LHCN-M2 (cell line): ENCODE results near the gene RHD. TPM values are rescaled to one million over a fixed set of nuclear protein-coding genes. Genes with fewer than 3 reads are reported as not detected.
"Not testable (repeated sequence)": the region's sequence is repeated elsewhere in the genome, so short reads cannot be mapped to it uniquely, and the experiment has no call there.

Source experiments
- DNase-seq: peaks from one replicate; pipeline ENCODE4 v3.0.0-alpha.2; 2012; ENCODE audit warnings: low read depth
- total RNA-seq: library from RNA; depleted of rRNA; stranded (reverse); fragments of >200 nt; gene quantifications from 2 replicates; pipeline ENCODE4 v1.2.3, GENCODE V29; 2014; rRNA removed

Gene RHD
- total RNA-seq, 1 experiment from 2014 or later, result not detected

DNA sequence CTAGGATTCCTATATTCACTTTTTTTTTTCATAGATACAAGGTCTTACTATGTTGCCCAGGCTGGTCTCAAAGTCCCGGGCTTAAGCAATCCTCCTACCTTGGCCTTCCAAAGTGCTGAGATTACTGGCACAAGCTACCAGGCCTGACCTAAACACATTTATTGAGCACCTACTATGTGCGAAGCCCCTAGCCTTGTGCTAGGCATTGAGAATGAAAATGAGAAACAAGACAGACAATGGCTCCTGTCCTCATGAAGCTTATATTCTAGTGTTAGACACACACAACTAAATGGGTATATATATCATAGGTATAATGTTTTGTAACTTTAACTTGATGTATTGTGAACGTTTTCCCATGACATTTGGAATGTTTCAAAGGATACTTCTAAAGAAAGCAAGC lies 77.3 kb downstream of the RHD start:
- no peak for DNase-seq

DNA sequence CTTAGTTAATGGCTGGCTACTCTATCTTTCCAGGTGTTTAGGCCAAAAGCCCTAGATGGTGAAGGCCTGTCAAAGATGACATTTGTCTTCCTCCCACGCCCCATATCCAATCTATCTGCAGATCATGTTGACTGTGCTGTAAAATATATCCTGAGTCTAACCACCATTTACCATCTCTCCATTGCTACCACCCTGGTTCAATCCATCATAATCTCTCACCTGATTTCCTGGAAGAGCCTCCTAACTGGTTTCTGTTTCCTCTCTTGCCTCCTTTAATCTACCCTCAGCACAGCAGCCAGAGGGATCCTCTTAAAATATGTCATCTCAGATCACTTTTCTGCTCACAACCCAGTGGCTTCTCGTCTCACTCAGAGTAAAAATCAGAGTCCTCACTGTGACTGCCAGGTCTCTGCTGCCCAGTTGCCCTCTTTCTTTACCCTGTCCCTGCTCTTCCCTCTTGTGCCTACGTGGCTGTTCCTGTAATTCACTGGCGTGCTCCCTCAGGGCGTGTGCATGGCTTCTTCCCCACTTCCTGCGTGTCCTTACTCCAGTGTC lies 83.6 kb downstream of the RHD start:
- no peak for DNase-seq

DNA sequence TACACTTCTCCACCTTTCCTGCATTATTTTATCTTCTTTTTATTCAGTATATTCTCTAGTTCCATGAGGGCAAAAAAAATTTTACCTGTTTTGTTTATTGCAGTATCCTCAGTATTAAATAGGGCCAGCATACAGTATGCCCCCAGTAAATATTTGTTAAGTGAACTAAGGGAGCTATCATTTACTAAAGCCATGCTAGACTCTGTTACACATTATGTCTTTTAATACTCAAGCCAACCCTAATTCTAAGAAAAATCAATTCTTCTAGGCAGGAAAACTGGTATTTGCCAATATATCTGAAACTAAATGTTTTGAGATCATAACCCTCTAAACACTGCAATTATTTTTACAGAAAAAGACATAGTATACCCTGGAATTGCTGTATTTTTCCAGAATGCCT lies 84.1 kb downstream of the RHD start:
- DNase-seq, result no peak

DNA sequence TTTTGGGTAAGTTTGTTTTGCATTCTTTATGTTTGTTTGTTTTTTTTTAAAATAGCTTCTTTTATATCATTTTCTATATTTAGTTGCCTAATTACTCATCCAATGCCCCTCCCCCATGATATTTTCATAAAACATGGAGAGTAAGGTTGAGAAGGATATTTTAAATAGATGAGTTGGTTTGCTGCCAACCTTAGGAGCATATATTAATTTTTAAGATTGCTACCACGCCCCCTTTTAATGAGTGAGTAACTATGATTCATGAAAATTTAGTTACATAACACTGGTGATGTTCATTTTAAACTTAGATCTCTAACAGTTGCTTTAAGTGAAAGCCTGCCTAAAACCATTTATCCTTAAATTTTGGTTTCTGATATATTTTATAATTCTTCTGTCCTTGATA lies 84.5 kb downstream of the RHD start:
- peak; percentile 58 for DNase-seq

DNA sequence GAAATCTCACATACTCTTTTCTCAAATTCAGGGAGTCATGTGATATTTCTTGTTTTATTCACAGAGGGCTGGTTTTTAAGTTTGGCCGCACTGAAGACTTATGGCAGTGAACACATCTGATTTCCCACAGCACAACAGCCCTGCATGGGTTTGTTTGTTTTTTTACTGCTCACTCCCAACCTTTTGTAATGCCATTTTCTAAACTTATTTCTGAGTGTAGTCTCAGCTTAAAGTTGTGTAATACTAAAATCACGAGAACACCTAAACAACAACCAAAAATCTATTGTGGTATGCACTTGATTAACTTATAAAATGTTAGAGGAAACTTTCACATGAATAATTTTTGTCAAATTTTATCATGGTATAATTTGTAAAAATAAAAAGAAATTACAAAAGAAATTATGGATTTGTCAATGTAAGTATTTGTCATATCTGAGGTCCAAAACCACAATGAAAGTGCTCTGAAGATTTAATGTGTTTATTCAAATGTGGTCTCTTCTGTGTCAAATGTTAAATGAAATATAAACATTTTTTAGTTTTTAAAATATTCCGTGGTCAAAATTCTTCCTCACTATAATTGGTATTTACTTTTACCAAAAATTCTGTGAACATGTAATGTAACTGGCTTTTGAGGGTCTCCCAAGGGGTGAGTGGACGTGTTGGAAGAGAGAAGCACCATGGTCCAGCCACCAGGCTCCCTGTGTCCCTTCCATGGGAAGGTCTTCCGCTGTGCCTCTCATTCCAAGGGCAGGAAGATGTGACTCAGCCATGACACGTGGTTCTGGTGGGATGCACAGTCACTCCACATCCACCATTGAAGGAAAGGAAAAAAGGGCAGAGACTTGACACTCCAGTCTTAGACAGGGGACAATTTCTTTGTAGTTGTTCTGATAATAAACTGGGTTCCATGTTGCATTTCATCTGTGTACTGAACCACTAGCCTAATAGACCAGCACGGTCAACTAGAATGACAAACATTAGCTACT lies 88.6 kb downstream of the RHD start:
- DNase-seq, result peak; percentile 86

DNA sequence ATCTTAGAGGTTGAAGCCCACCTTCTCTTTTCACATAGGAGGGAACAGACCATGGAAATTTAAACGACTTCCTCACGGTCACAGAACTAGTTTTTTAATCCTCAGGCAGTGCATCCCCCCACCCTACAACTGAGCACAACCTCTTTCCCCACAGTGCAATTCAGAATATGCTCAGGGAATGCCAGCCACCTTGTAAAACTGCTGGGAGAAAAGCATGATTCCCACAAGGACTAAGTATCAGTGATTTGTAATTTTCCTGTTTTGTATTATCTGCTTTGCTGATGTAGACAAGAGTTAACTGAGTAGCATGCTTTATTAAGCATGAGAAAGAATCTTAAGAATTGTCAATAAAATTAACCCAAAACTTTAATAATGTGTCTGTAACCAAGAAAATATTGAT lies 89.6 kb downstream of the RHD start:
- no peak for DNase-seq

DNA sequence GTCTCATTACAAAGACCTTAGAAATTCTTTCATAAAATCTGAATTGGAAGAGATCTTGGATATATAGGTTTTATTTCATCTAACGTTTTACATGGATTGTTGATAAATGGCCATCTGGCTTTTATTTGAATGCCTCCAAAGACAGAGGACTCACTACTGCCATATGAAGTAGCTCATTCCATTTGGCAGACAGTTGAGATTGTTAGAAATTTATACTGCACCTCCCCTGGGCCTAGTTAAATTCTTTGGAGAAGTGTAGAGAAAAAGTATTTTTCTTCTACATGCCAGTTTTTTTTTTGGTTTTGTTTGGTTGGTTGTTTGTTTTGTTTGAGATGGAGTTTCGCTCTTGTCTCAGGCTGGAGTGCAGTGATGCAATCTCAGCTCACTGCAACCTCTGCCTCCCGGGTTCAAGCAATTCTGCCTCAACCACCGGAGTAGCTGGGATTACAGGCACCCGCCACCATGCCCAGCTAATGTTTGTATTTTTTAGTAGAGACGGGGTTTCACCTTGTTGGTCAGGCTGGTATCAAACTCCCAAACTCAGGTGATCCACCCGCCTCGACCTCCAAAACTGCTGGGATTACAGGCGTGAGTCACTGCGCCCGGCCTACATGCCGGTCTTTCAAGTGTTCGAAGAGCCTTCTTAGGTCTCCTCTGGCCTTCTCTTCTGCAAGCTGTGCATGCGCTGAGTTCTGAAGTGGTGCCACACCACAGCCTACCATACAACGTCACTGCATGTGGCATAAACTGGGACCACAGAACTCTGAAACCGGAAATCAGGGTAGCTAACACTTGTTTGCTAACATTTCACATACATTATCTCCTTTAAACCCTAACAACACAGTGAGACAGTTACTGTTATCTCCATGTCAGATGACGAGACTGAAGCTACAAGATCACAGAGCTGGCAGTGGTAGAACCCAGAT lies 90.6 kb downstream of the RHD start:
- DNase-seq, result not testable (repeated sequence)

DNA sequence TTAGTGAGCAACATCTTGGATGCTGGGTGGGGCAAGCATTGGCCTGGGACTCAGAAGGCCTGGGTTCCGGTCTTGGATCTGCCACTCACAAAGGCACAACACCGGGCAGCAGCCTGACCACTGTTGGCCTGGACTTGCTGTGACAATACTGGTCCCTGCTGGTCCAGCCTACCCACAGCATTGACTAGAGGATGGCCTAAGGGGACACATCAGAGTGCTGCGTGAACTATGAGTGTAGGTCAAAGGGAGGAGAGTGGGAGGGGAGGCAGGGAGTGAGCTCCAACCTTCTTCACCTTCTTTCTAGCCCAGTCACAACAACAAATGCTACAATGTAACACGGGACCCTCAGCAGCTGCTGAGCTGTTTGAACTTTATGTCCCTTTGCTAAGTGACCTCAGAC lies 96.9 kb downstream of the RHD start:
- DNase-seq, result no peak

DNA sequence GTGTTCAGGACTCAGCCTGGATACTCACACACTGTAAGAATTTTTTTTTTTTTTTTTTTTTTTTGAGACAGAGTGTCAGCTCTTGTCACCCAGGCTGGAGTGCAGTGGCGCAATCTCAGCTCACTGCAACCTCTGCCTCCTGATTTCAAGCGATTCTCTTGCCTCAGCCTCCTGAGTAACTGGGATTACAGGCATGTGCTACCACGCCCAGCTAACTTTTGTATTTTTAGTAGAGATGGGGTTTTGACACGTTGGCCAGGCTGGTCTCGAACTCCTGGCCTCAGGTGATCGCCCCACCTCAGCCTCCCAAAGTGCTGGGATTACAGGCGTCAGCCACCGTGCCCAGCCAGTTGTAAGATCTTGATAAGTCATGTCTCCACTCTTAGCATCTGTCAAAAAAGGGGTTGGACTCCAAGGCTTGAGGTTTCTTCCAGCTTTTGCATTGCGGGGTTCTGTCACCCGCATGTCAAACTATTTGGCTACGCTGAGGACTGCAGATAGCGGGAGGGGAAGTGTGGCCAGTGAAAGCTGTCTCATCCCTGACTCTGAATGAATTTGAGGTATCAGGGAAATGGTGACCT lies 97.5 kb downstream of the RHD start:
- DNase-seq, result not testable (repeated sequence)

DNA sequence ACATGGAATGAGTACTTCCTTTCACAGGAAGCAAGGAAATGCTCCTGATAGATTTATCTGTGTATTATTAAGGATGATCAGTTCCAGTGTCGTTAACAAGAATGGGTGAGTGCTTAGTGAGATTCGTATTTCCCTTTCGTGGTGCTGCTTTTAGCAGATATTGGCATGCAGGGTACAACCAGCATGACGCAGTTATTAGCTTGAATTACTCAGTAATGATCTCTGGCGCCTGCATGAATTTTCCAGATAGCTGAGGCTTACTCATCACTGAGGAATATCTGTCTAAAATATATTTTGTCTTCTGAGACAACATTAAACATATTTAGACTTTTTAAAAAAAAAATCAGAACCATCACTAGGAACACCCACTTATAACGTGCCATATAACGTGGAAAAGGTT lies 99.4 kb downstream of the RHD start:
- peak; percentile 72 for DNase-seq

DNA sequence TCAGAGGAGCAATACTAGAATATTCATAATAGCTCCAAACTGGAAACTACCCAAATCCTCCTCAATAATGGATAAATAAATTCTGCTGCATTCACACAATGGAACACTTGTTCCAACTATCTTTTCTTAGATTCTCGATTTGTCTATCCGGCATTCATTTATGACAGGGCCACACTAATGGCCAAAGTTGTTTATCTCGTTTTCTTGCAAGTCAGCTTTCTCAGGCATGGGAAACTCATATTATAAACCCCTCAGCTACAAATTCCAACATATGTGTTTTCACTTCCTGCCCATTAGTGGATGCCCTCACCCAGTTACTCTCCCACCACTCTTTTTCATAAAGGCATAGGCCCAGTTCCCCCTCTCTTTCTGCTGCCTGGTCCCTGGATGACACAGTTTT lies 106.1 kb downstream of the RHD start:
- not testable (repeated sequence) for DNase-seq

Other genes starting within 250 kb of the RHD start
- gene SYF2, start 40.0 kb upstream of the RHD start, total RNA-seq, result 50.4 and 52.6 TPM in 2 replicates
- 65.3 and 75.0 TPM in 2 replicates for gene RSRP1, start 25.1 kb upstream of the RHD start, total RNA-seq
- 83.0 and 94.0 TPM in 2 replicates for gene TMEM50A, start 65.8 kb downstream of the RHD start, total RNA-seq
- 0.92 and 1.6 TPM in 2 replicates for gene RHCE, start 148.3 kb downstream of the RHD start, total RNA-seq
- 12.8 and 14.5 TPM in 2 replicates for gene MACO1, start 158.4 kb downstream of the RHD start, total RNA-seq